NCI-H1417 (cell line): ENCODE data around the gene TEDC2.
"Not testable (repeated sequence)": the region's sequence is repeated elsewhere in the genome, so short reads cannot be mapped to it uniquely, and the experiment has no call there.

Experiments used
- DNase-seq, 3 experiments: peaks; one replicate each; lab custom pipeline; 2025; lab: John Stamatoyannopoulos, UW

Gene TEDC2

GRCh38 chr16:2459647-2460390 lies at the start of gene TEDC2:
Gene TEDC2, plus strand, starts transcription at chr16:2460109. Its CDS starts 36 bp downstream, at chr16:2460145.
- peak; percentile 97 to 100 (median 97) for DNase-seq

- peak in 1 of 3 experiments; percentile 44 for DNase-seq
Measured at GRCh38 chr16:2415085-2415484, 44.8 kb upstream of the TEDC2 start.

GRCh38 chr16:2420035-2420434 lies 39.9 kb upstream of the TEDC2 start:
- peak in 1 of 3 experiments; percentile 14 for DNase-seq

GRCh38 chr16:2422123-2422867 lies 37.6 kb upstream of the TEDC2 start:
- no peak for DNase-seq

GRCh38 chr16:2424061-2425007 lies 35.6 kb upstream of the TEDC2 start:
- DNase-seq, result no peak

GRCh38 chr16:2425008-2425518 lies 34.8 kb upstream of the TEDC2 start:
- no peak for DNase-seq

- DNase-seq, result no peak
Measured at GRCh38 chr16:2425825-2426430, 34.0 kb upstream of the TEDC2 start.

GRCh38 chr16:2426941-2427361 lies 33.0 kb upstream of the TEDC2 start:
- no peak for DNase-seq

GRCh38 chr16:2427526-2427925 lies 32.4 kb upstream of the TEDC2 start:
- no peak for DNase-seq

GRCh38 chr16:2428051-2428783 lies 31.7 kb upstream of the TEDC2 start:
- DNase-seq, result peak; percentile 43 to 82 (median 81)

GRCh38 chr16:2428784-2429033 lies 31.2 kb upstream of the TEDC2 start:
- no peak for DNase-seq

GRCh38 chr16:2429034-2429770 lies 30.7 kb upstream of the TEDC2 start, which contains the start of gene CCNF:
Gene CCNF, plus strand, starts transcription at chr16:2429447. Its CDS starts 35 bp downstream, at chr16:2429482.
- DNase-seq, result peak; percentile 97 to 99 (median 97)

GRCh38 chr16:2429771-2430663 lies 29.9 kb upstream of the TEDC2 start:
- DNase-seq, result peak; percentile 31 to 62 (median 62)

GRCh38 chr16:2432286-2432685 lies 27.6 kb upstream of the TEDC2 start:
- no peak for DNase-seq

GRCh38 chr16:2432801-2433505 lies 27.0 kb upstream of the TEDC2 start:
- no peak for DNase-seq

- not testable (repeated sequence) for DNase-seq
Measured at GRCh38 chr16:2435236-2435635, 24.7 kb upstream of the TEDC2 start.

GRCh38 chr16:2436110-2436509 lies 23.8 kb upstream of the TEDC2 start:
- no peak for DNase-seq

GRCh38 chr16:2437032-2437790 lies 22.7 kb upstream of the TEDC2 start:
- no peak for DNase-seq
